Activated CD4-positive, alpha-beta T cell treated with anti-CD3 and anti-CD28 coated beads, Interleukin-2, amount 50 U/mL, for 24 hours (primary cell): ENCODE results near the gene EMD.
"Not testable (repeated sequence)": the region's sequence is repeated elsewhere in the genome, so short reads cannot be mapped to it uniquely, and the experiment has no call there.

Experiments used
- DNase-seq, 2 donors: peaks; one replicate each; pipeline ENCODE4 v3.0.0-alpha.2; 2020; ENCODE audit warnings: low read depth in 1 of 2, low spot score in 1 of 2

Gene EMD

DNA sequence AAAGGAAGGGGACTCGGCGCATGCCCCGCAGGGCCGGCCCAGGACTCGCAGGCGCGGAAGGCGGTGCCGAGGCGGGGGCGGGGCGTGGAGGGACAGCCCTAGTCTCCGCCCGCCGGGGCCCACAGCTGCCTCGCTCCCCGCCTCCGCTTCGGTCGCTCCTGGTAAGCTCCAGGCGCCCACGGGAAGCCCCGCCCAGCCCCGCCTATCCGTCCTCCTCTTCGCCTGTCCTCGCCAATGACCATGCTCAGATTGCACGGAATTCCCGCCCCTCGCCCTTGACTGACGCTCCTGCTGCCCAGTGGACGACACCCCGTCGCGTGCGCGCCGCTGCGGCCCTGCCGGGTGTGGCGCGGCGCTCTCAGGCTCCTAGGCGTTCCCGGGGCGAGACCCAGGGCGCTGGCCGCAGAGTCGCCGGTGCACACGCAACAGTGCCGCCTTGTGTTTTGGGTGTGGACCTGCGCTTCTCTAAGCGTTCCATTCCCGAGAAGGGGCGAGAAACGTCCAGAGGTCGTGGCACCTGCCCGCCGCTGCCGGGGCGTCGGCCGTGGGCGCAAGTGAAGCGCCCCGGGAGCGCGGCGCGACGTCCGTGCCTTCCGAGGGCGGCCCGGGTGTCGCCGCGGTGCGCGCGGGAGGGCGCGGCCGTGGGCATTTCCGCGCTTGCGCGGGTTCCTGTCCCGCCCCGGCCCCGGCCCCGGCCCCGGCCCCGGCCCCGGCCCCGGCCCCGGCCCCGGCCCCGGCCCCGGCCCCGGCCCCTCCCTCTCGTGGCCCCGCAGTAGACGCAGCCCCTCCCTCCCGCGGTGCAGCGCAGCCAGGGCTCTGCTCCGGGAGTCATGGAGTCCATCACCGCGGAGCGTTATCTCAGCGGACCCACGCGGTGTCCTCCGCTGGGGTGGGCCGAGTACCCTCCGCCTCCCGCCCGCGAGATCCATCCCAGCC, 11.0 kb downstream of the EMD start:
- not testable (repeated sequence) for DNase-seq

DNA sequence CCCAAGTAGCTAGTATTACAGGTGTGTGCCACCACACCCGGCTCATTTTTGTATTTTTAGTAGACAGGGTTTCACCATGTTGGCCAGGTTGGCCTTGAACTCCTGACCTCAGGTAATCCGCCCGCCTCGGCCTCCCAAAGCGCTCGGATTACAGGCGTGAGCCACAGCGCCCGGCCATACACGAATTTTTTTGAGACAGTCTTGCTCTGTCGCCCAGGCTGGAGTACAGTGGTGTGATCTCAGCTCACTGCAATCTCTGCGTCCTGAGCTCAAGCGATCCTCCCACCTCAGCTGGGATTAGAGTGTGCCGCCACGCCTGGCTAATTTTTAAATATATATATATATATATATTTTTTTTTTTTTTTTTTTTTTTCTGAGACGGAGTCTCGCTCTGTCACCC, 17.3 kb downstream of the EMD start:
- not testable (repeated sequence) for DNase-seq

DNA sequence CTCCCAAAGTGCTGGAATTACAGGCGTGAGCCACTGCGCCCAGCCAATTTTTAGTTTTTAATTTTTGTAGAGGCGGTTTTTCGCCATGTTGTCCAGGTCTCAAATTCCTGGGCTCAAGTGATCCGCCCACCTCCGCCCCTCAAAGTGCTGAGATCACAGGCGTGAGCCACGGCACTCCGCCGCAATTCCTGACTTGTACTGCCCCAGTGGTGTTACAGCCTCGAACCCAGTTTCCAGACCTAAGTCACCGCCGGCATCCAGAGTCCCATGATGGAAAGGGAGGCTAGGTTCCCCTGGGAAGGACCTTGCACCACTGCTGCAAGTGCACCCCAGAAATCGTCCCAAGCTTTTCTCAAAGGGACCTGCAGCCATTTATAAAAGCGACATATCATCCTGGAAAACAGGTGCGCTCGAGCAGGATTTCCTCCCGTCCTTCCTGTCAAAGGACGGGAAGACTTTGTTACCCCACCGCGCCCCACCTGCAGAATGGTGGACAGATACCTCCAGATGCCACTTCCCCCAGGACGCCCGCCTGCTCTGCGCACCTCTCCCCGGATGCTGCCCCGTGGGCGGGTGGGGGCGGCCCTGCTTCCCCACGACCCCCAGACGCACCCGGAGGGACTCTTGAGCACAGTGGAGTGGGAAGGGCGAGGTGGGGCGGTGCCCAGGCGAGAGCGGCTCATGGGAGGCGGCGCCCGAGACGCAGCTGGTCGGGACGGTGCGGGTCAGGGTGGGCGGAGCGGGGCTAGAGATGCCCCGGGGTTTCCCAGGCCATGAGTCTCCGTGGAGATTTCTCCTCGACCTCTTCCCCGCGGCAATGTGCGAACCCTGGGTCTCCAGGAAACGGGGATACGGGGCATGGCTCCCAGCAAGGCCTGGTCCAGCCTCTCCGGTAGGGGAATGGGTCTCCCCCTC, 18.1 kb downstream of the EMD start:
- DNase-seq = peak in 1 of 2 donors; percentile 49

GRCh38 chrX:154397888-154398667, 19.0 kb downstream of the EMD start, which contains the start of gene RPL10:
TSS of gene RPL10 (plus strand) at chrX:154398377. CDS start at chrX:154398520, 143 bp downstream.
- peak; percentile 73 to 87 for DNase-seq

DNA sequence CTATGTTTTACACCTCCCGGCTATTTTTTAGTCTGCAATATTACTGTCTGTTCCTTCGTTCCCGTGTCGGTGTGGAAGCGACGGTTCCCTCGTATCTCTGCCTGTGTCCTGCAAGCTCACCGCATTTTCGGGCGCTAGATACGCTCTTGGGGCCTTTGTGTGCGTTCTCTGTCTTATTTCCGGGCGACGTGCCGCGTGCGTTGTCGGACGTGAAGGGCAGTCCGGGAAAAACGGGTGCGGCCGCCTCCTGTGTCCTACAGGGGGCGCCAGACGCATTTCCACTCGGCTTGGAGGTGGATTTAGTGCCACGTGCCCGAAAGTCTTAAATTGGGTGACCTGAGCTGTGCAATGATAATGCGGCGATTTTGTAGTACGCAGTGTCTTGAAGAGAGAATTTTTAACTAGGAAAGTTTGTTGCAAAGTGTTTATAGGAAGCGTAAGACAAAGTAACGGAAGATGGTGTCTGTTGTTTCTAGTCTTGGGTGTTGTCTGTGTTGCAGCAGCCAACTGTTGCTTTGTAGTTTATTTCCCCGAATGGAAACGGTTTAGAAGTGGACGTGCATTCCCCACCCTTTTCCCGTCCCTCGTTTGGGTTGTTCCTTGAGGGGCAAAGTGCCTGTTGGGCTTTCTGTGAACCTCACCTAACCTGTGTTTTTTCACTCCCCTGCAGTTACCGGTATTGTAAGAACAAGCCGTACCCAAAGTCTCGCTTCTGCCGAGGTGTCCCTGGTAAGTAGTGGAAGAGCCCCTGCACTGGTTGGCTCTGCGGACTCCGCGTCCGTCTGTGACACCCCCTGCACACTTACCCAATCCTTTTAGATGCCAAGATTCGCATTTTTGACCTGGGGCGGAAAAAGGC, 19.8 kb downstream of the EMD start:
- peak; percentile 63 to 78 for DNase-seq

- DNase-seq = no peak
These were observed 20.7 kb downstream of the EMD start for GRCh38 chrX:154399527-154400368.

DNA sequence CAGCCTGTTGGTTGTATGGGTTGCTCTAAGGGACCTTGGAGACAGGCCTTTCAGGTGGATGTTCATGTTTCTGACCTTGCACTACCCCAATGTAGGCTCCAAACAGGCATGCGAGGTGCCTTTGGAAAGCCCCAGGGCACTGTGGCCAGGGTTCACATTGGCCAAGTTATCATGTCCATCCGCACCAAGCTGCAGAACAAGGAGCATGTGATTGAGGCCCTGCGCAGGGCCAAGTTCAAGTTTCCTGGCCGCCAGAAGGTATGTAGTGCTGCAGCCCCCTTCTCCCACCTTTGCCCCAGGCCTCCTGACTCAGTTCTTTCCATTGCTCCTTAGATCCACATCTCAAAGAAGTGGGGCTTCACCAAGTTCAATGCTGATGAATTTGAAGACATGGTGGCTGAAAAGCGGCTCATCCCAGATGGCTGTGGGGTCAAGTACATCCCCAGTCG, 21.3 kb downstream of the EMD start:
- not testable (repeated sequence) for DNase-seq

DNA sequence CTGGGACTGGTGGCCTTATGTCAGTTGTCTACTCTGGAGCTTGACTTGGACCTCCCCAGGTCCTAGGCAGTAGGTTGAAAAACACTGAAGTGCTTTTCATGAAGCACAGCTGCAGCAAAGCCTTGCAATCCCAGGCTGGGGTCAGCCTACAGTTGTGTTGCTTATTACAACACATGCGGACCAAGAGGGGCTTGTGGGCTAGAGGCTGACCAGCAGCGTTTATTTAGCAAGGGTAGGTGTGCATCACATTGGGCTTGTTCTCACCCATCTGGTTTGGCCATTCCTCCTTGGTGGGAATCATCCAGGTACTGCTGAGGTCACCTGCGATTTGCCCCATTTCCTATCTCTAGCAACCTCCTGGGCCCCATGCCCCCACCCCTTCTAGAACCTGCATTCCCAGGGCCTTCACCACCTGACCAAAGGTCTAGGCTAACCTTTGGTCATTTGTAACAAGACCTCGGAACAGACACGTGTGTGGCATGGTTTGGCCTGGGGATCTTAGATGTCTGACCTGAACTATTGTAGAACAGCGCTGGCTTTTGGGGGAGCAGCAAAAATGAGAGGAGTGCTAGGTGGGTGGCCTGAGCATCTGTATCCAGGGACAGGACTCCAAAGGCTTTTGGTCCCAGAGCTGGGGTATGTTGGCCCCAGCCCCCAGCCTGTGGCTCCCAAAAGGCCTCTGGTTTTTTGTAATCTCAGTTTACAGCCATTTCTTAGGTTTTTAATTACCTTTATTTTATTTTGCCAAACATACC, 22.1 kb downstream of the EMD start:
- DNase-seq = peak in 1 of 2 donors; percentile 27

DNA sequence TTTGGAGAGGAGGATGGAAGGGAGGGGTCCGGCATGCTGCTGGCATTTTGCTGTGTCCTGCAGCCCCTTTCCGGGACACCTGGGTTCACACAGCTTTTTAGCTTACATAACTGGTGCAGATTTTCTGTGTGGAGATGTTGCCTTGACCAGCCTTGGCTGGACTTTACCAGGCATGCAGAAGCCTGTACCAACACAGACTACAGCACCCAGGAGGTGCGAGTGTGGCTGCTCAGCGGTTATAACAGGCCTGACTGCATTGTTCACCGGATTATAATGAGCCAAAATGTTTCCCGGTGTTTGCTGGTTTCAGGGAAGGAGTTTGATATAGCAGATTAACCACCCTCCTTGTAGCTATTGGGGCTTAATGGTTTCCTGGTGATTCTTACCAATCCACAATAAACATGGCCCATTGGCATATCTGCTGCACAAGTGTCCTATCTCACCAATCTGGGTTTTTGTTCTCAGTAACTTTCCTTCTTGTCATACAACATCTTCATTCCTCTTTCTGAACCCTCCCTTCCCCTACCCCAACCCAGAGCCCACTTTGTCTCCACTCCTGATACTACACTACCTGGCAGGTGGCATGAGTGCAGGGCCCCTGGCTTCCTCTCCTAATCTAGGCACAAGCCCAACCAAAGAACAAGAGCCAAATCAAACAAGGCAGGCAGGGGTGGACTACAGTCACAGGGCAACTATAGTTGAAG, 23.0 kb downstream of the EMD start:
- DNase-seq = no peak

GRCh38 chrX:154402622-154403127, 23.6 kb downstream of the EMD start:
- no peak for DNase-seq

DNA sequence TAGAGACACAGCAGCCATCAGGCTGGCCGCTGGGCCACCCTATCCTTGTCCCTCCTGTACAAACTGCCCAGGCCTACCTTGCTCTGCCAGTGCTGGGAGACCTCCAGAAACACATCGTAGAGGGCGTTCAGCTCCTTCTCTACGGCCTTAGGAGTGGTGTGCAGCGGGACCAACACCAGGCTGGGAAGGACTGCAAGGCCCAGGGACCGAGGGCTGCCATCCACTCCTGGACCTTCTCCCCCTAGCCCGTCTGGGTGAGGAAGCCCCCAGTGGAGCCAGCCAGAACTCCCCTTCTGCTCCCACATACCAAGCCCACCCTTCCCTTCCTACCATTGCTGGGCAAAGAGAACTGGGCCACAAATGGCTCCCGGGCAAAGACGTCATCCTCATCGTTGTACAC, 24.1 kb downstream of the EMD start:
- DNase-seq = no peak

GRCh38 chrX:154403858-154404257, 24.8 kb downstream of the EMD start:
- DNase-seq = no peak

GRCh38 chrX:154404625-154405192, 25.6 kb downstream of the EMD start:
- no peak for DNase-seq

GRCh38 chrX:154408659-154409221, 29.6 kb downstream of the EMD start:
- DNase-seq = no peak

- no peak for DNase-seq
These were observed 30.3 kb downstream of the EMD start, which contains the start of gene DNASE1L1 for GRCh38 chrX:154409222-154409871. TSS of gene DNASE1L1 (minus strand) at chrX:154409254. CDS start at chrX:154405568, 3,686 bp downstream.

DNA sequence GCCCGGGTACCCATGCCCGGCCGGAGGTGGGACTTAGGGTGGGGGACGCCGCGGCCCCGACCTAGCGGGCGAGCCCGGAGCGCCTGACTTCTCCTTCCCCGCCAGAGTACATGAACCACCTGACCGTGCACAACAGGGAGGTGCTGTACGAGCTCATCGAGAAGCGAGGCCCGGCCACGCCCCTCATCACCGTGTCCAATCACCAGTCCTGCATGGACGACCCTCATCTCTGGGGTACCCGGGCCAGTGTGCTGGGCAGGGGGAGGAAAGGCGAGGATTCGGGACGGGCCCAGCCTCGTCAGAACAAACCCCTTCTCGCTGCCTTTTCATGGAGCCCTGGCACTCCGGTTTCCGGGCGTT, 32.9 kb downstream of the EMD start:
- peak in 1 of 2 donors; percentile 51 for DNase-seq
